IPS DF 6.9 (cell line): Measurements from ENCODE around the gene BEGAIN.

Source experiments
- DNase-seq: peaks from one replicate; pipeline ENCODE4 v3.0.0-alpha.2; 2013; ENCODE audit warnings: low read depth, low spot score
- H3K27ac ChIP-seq: one replicate; pipeline ENCODE4 v1.5.1; 2013; ENCODE audit warnings: low read length, control low read depth
- H3K27me3 ChIP-seq: 2 replicates; pipeline ENCODE4 v1.6.1; 2013; ENCODE audit warnings: mild to moderate bottlenecking, low read length; ENCODE audit not compliant: control insufficient read depth, insufficient read depth
- H3K36me3 ChIP-seq: 2 replicates; pipeline ENCODE4 v1.6.1; 2013; ENCODE audit warnings: low read length; ENCODE audit not compliant: control insufficient read depth, insufficient read depth
- H3K4me1 ChIP-seq: 2 replicates; pipeline ENCODE4 v1.6.1; 2013; ENCODE audit warnings: low read length; ENCODE audit not compliant: control insufficient read depth, insufficient read depth
- H3K4me3 ChIP-seq: 2 replicates; pipeline ENCODE4 v1.5.1; 2013; ENCODE audit warnings: mild to moderate bottlenecking, low read length
- H3K9me3 ChIP-seq: 2 replicates; pipeline ENCODE4 v1.6.1; 2013; ENCODE audit warnings: low read length, inconsistent platforms; ENCODE audit not compliant: control insufficient read depth, insufficient read depth
- WGBS: extraction: QIAGEN DNeasy Blood & Tissue Kit; methylation state at CpG from one replicate; pipeline ENCODE4 v1.1.7; 2013; ENCODE audit warnings: mixed read lengths, missing lambda C conversion rate; ENCODE audit not compliant: insufficient read length, insufficient coverage; 5-methylcytosine and 5-hydroxymethylcytosine counted together

BEGAIN gene

DNA sequence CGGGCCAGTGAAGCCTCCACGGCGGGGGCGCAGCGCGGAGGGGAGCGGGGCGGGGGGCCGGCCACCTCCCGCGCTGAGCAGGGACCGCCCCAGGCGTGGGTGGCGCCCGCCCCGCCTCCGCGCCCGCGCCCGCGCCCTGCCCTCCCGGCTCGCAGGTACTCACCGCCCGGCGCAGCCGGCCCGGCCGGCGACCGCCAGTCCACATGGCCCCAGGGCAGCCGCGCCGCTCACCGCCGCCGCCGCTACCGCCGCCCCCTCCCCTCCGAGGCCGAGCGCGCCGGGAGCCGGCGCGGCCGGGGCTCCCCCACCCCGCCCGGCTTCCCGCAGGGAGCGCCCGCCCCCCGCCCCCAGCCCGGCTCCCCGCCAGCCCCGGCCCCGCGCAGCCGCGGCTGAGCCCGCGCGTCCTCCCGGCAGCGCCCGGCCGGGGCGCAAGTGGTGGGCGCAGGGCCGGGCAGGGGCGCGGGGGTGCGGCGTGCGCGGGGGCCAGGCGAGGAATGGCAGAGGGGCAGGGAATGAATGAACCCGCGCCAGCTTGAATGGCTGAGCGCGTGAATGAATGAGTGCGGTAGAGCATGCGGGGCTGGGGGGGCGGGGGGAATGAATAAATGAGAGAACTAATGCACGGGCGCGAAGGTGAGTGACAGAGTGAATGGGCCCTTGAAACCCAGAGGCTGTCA is at the start of gene BEGAIN:
BEGAIN (minus strand) TSS at position 332 of the 677 bp plus-strand sequence; CDS start at position 205, 127 bp downstream.
- DNase-seq: no peak
- whole genome bisulfite sequencing: no CpG with 5 or more reads among the region's 90 CpGs
- peaks cover 11% of the 10 kb centered on the region for H3K27me3 ChIP-seq
- peak within 1 kb of the TSS; percentile 54; the same call in 1 of the 2 replicates for H3K4me3 ChIP-seq
- H3K9me3 ChIP-seq: no peaks in the 10 kb centered on the region
- H3K36me3 ChIP-seq: no peaks in the 10 kb centered on the region
- H3K4me1 ChIP-seq: no peaks in the 10 kb centered on the region; the same call in 1 of the 2 replicates
- H3K27ac ChIP-seq: no peak within 1 kb of the TSS

- DNase-seq: no peak
- WGBS: no CpG with 5 or more reads among the region's 14 CpGs
- Histone ChIP-seq H3K27ac (no peak overlapping the region), H3K9me3 (no peaks in the 10 kb centered on the region), H3K27me3 (no peaks in the 10 kb centered on the region), H3K36me3 (no peaks in the 10 kb centered on the region), H3K4me1 (no peaks in the 10 kb centered on the region; the same call in 1 of the 2 replicates), H3K4me3 (no peak overlapping the region)
Measured at GRCh38 chr14:100636559-100636958, 49.3 kb upstream of the BEGAIN start.

DNA sequence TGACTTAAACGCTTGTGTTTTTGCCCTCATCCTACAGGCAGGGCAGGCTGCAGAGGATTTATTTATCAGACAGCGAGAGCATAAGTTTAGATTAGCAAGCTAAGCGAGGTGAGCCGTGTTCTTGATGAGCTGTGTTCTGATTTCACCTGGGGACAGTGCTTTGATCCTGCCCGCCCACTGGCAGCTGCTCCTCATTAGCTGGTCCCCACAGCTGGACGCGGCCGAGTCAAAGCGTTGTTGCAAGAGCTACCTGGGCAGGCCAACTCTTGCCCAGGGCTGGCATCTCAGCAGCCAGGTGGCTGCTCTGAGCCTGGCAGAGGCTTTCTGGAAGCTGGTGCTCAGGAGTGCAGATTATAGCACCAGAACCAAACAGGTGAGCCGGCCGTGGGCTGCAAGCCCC is 46.8 kb upstream of the BEGAIN start:
- H3K9me3 ChIP-seq: no peaks in the 10 kb centered on the region
- no peaks in the 10 kb centered on the region for H3K27me3 ChIP-seq
- DNase-seq: no peak
- no peak overlapping the region for H3K4me3 ChIP-seq
- H3K27ac ChIP-seq: no peak overlapping the region
- H3K36me3 ChIP-seq: no peaks in the 10 kb centered on the region
- H3K4me1 ChIP-seq: no peaks in the 10 kb centered on the region; the same call in 1 of the 2 replicates
- WGBS: no CpG with 5 or more reads among the region's 11 CpGs

GRCh38 chr14:100633406-100633805 is 46.2 kb upstream of the BEGAIN start:
- H3K4me3 ChIP-seq: no peak overlapping the region
- WGBS: no CpG with 5 or more reads among the region's 10 CpGs
- DNase-seq: no peak
- H3K9me3 ChIP-seq: no peaks in the 10 kb centered on the region
- no peaks in the 10 kb centered on the region for H3K27me3 ChIP-seq
- H3K27ac ChIP-seq: no peak overlapping the region
- H3K36me3 ChIP-seq: no peaks in the 10 kb centered on the region
- H3K4me1 ChIP-seq: no peaks in the 10 kb centered on the region; the same call in 1 of the 2 replicates

- Histone ChIP-seq H3K27me3 (no peaks in the 10 kb centered on the region), H3K36me3 (no peaks in the 10 kb centered on the region)
- DNase-seq: no peak
Measured at GRCh38 chr14:100629696-100630095, 42.5 kb upstream of the BEGAIN start.

DNA sequence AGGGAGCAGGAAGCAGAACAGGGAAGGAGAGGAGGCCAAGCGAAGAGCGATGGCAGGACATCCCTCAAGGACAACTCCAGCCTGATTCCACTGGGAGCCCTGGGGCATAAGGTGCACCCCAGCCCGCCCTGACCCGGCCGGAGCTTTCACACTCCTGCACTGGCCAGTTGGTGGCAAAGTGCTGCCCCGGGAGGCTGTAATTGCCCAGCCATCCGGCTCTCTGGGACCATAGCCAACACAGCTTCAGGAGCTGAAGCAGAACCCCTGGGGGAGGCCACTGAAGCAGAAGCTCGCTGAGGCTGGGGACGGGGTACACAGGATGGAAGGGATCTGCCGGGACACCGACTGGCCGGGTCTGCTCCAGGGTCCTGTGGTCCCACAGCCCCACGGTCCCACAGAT is 41.9 kb upstream of the BEGAIN start:
- no peaks in the 10 kb centered on the region for H3K27me3 ChIP-seq
- no peaks in the 10 kb centered on the region for H3K9me3 ChIP-seq
- WGBS: no CpG with 5 or more reads among the region's 13 CpGs
- H3K27ac ChIP-seq: no peak overlapping the region
- no peaks in the 10 kb centered on the region for H3K4me1 ChIP-seq
- no peak overlapping the region for H3K4me3 ChIP-seq
- no peaks in the 10 kb centered on the region for H3K36me3 ChIP-seq
- no peak for DNase-seq

More at GRCh38 chr14:100629696-100630095, 42.5 kb upstream of the BEGAIN start:
- no CpG with 5 or more reads among the region's 15 CpGs for WGBS
- H3K27ac ChIP-seq: no peak overlapping the region
- H3K4me1 ChIP-seq: no peaks in the 10 kb centered on the region
- no peaks in the 10 kb centered on the region for H3K9me3 ChIP-seq
- H3K4me3 ChIP-seq: no peak overlapping the region

DNA sequence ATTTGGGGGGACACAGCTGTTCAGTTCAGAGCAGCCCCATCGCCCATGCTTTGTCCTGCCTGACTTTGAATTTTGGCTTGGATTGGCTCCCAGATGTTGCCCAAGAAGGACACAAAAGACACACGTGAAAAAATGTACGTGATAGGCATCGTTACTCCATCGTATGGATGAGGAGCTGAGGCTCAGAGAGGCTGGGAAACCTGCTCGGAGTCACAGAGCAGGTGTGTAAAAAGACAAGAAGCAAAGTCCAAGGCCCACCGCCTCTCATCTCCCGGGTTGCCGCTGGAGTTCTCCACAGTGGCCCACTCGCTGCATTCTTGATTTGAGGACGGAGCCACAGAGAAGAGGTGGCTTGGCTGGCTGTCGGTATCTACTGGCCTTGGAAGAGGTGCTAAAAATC is 41.0 kb upstream of the BEGAIN start:
- no CpG with 5 or more reads among the region's 12 CpGs for WGBS
- no peaks in the 10 kb centered on the region for H3K9me3 ChIP-seq
- DNase-seq: no peak
- no peak overlapping the region for H3K4me3 ChIP-seq
- H3K27ac ChIP-seq: no peak overlapping the region
- no peaks in the 10 kb centered on the region for H3K27me3 ChIP-seq
- H3K36me3 ChIP-seq: no peaks in the 10 kb centered on the region
- no peaks in the 10 kb centered on the region for H3K4me1 ChIP-seq

DNA sequence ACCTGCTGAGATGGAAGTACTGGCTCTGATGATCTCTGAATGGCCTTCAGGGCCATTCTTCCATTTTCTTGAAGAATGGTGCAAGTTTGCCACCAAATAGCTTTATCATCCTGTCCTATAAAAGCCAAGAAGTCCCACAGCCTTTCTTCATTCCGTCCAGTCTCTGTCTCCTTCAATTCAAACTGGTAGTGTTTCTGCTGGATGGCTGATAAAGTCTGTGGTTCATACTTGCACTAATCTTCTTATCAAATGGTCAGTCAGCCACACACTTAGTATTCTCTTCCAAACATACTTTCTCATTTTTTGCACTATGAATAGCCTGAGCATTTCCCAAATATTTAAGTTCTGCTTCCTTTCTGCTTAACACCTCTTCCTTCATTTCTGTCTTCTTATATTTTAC is 39.4 kb upstream of the BEGAIN start:
- H3K27ac ChIP-seq: no peak overlapping the region
- no peaks in the 10 kb centered on the region for H3K4me1 ChIP-seq
- no peaks in the 10 kb centered on the region for H3K36me3 ChIP-seq
- no peak for DNase-seq
- no peak overlapping the region for H3K4me3 ChIP-seq
- no CpG with 5 or more reads among the region's 1 CpG for WGBS
- H3K9me3 ChIP-seq: no peaks in the 10 kb centered on the region
- no peaks in the 10 kb centered on the region for H3K27me3 ChIP-seq

DNA sequence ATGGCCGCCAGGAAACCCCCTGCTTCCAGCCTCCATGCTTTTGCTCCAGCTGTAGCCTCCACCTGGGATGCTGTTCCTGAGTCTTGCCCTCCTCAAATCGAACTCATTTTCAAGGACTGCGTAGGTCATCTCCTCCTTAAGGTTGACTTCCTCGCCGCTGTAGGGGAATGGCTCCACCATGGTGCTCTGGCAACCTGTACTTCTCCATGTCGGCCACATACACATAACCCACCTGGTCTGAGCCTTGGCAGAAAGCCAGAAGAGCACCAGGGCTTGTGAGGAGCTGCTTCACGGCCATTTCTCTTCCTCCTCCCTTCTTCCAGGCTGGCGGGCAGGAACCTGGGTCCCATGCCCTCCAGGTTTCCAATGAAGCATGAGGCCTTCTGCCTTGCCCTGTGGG is 36.7 kb upstream of the BEGAIN start:
- no peaks in the 10 kb centered on the region for H3K27me3 ChIP-seq
- H3K27ac ChIP-seq: no peak overlapping the region
- no peaks in the 10 kb centered on the region for H3K9me3 ChIP-seq
- WGBS: no CpG with 5 or more reads among the region's 8 CpGs
- no peak overlapping the region for H3K4me3 ChIP-seq
- H3K36me3 ChIP-seq: no peaks in the 10 kb centered on the region
- no peaks in the 10 kb centered on the region for H3K4me1 ChIP-seq
- no peak for DNase-seq

DNA sequence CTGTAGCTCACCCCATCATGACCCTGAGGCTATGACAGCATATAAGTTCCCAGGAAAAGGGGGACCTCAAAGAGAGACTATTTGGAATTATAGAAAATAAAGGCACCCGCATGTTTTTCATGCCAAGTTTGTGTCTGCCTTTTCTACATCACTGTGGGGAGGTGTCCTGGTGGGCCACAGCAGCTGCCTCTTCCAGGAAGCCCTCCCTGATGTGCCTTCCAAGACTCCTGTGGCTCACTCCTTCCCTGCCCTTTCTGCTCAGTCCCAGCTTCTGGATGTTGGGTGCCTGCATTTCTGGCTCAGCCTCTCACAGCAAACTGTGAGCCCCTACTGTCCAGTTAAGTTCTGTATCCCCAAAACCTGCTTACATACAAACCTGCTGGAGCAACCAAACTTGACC is 36.3 kb upstream of the BEGAIN start:
- H3K4me3 ChIP-seq: no peak overlapping the region
- WGBS: no CpG with 5 or more reads among the region's 1 CpG

More for the DNA sequence above, 36.3 kb upstream of the BEGAIN start:
- no peak for DNase-seq
- Histone ChIP-seq H3K4me1 (no peaks in the 10 kb centered on the region), H3K9me3 (no peaks in the 10 kb centered on the region), H3K27ac (no peak overlapping the region), H3K36me3 (no peaks in the 10 kb centered on the region), H3K27me3 (no peaks in the 10 kb centered on the region)
